Caco-2 (cell line): ENCODE data around the gene KRT1. TPM values are rescaled to one million over a fixed set of nuclear protein-coding genes. Genes with fewer than 3 reads are reported as not detected.

Experiments
- BruUV-seq: library from RNA; stranded (reverse); fragments of 400-500 nt; replicated peaks from 2 replicates; lab custom pipeline; 2021; lab: Mats Ljungman, UMichigan
- CTCF ChIA-PET: fragments of 300-600 bp; sonication (Branson Sonifier 250); formaldehyde crosslinking; loops from one replicate; lab custom pipeline; 2022; ENCODE audit warnings: antibody characterized with exemption; lab: Charles Lee
- POLR2A ChIA-PET: fragments of 300-600 bp; sonication (Branson Sonifier 250); formaldehyde crosslinking; loops from one replicate; lab custom pipeline; 2022; ENCODE audit warnings: antibody characterized with exemption; lab: Charles Lee
- DNase-seq, 2 experiments: peaks; one replicate each; pipeline versions ENCODE4 v3.0.0 to v3.0.0-alpha.2; 2020 to 2022
- H3K27me3 ChIP-seq: replicated peaks from 2 replicates; pipeline ENCODE4 v1.6.0; 2011; ENCODE audit warnings: low read length; ENCODE audit not compliant: control insufficient read depth, insufficient read depth
- H3K36me3 ChIP-seq: 2 replicates; pipeline ENCODE4 v1.5.1; 2011; ENCODE audit warnings: low read length; ENCODE audit not compliant: control insufficient read depth, insufficient read depth
- H3K4me1 ChIP-seq: fragments of 250-450 bp; sonication (Bioruptor Pico); 2 replicates; pipeline ENCODE4 v1.5.1; 2020; ENCODE audit warnings: mild to moderate bottlenecking
- H3K4me3 ChIP-seq: 2 replicates; pipeline ENCODE4 v1.5.1; 2011; ENCODE audit warnings: low read depth, mild to moderate bottlenecking, control low read depth, low read length
- H3K9me3 ChIP-seq: fragments of 250-450 bp; sonication (Bioruptor Pico); 2 replicates; pipeline ENCODE4 v1.5.1; 2020; ENCODE audit warnings: mild to moderate bottlenecking, moderate library complexity
- H3K27ac Mint-ChIP-seq: one replicate; pipeline ENCODE4 v1.8.0; 2022; ENCODE audit warnings: mixed read lengths; ENCODE audit not compliant: unreplicated experiment
- H3K27me3 Mint-ChIP-seq: one replicate; pipeline ENCODE4 v1.8.0; 2022; ENCODE audit warnings: mixed read lengths; ENCODE audit not compliant: insufficient read depth, unreplicated experiment
- H3K36me3 Mint-ChIP-seq: one replicate; pipeline ENCODE4 v1.8.0; 2022; ENCODE audit warnings: mild to moderate bottlenecking, mixed read lengths; ENCODE audit not compliant: insufficient read depth, unreplicated experiment
- H3K4me1 Mint-ChIP-seq: one replicate; pipeline ENCODE4 v1.8.0; 2022; ENCODE audit warnings: low read depth, mixed read lengths; ENCODE audit not compliant: unreplicated experiment
- H3K4me3 Mint-ChIP-seq: one replicate; pipeline ENCODE4 v1.8.0; 2022; ENCODE audit warnings: mild to moderate bottlenecking, moderate library complexity, mixed read lengths; ENCODE audit not compliant: unreplicated experiment
- H3K9me3 Mint-ChIP-seq: one replicate; pipeline ENCODE4 v1.8.0; 2022; ENCODE audit warnings: mixed read lengths; ENCODE audit not compliant: unreplicated experiment
- CTCF ChIP-seq, 2 experiments: fragments of 200-600 bp in 1 of 2; IDR thresholded peaks; 1 replicate in 1 of 2; 2 replicates in 1 of 2; pipeline versions ENCODE4 v1.5.1 to v1.8.0; 2011 to 2022; ENCODE audit warnings: antibody characterized with exemption in 1 of 2, control low read depth in 1 of 2, inconsistent platforms in 1 of 2, low read depth in 1 of 2, low read length in 1 of 2, mild to moderate bottlenecking in 1 of 2, moderate library complexity in 1 of 2; ENCODE audit not compliant: insufficient read depth in 1 of 2, severe bottlenecking in 1 of 2, unreplicated experiment in 1 of 2
- intact Hi-C: fragments of 100-400 bp; cut with micrococcal nuclease; formaldehyde crosslinking; loops from one replicate; pipeline ENCODE4 v1.10.0; 2022; ENCODE audit not compliant: unreplicated experiment
- total RNA-seq: library from RNA; stranded (reverse); gene quantifications from 2 replicates; pipeline ENCODE4 v1.2.3, GENCODE V29; 2022

KRT1 gene
- total RNA-seq, 1 experiment from 2014 or later: 0.20 TPM

- Mint-ChIP-seq H3K36me3 (no peaks in the 10 kb centered on the region), H3K27ac (no peak overlapping the region), H3K27me3 (no peaks in the 10 kb centered on the region), H3K4me3 (no peak overlapping the region), H3K4me1 (no peaks in the 10 kb centered on the region), H3K9me3 (no peaks in the 10 kb centered on the region)
- no peaks in the 10 kb centered on the region for H3K4me1 ChIP-seq
- no peak for DNase-seq
- ChIA-PET CTCF (no interaction called here), POLR2A (no interaction called here)
- H3K27me3 ChIP-seq: no peaks in the 10 kb centered on the region
- no peak overlapping the region for H3K4me3 ChIP-seq
- H3K9me3 ChIP-seq: no peaks in the 10 kb centered on the region
- no peaks in the 10 kb centered on the region for H3K36me3 ChIP-seq
- intact Hi-C loops: no loop called here
- no peak for TF ChIP-seq CTCF (IDR thresholded peaks at IDR 0.05; ENCODE audit: insufficient read depth in 1 of 2, low read depth in 1 of 2, low read length in 1 of 2, severe bottlenecking in 1 of 2, unreplicated experiment in 1 of 2)
- no TSS peak for BruUV-seq
Measured at GRCh38 chr12:52629281-52630007, 50.8 kb downstream of the KRT1 start.

- no peaks in the 10 kb centered on the region for H3K9me3 Mint-ChIP-seq
- no peaks in the 10 kb centered on the region for H3K36me3 Mint-ChIP-seq
- no peak overlapping the region for H3K27ac Mint-ChIP-seq
- ChIA-PET POLR2A (no interaction called here), CTCF (no interaction called here)
- H3K4me1 Mint-ChIP-seq: no peaks in the 10 kb centered on the region
- BruUV-seq: no TSS peak
- H3K27me3 Mint-ChIP-seq: no peaks in the 10 kb centered on the region
- no peaks in the 10 kb centered on the region for H3K4me1 ChIP-seq
- no peaks in the 10 kb centered on the region for H3K9me3 ChIP-seq
- DNase-seq: no peak
- intact Hi-C loops: no loop called here
- no peak for TF ChIP-seq CTCF (IDR thresholded peaks at IDR 0.05; ENCODE audit: insufficient read depth in 1 of 2, low read depth in 1 of 2, low read length in 1 of 2, severe bottlenecking in 1 of 2, unreplicated experiment in 1 of 2)
- H3K4me3 Mint-ChIP-seq: no peak overlapping the region
- no peaks in the 10 kb centered on the region for H3K36me3 ChIP-seq
- H3K4me3 ChIP-seq: no peak overlapping the region
- H3K27me3 ChIP-seq: no peaks in the 10 kb centered on the region
Measured at GRCh38 chr12:52628841-52629240, 51.4 kb downstream of the KRT1 start.

- Histone ChIP-seq H3K4me1 (no peaks in the 10 kb centered on the region), H3K36me3 (no peaks in the 10 kb centered on the region), H3K9me3 (no peaks in the 10 kb centered on the region), H3K27me3 (no peaks in the 10 kb centered on the region), H3K4me3 (no peak overlapping the region)
- no peak overlapping the region for H3K4me3 Mint-ChIP-seq
- H3K27me3 Mint-ChIP-seq: no peaks in the 10 kb centered on the region
- no TSS peak for BruUV-seq
- TF ChIP-seq CTCF (IDR thresholded peaks at IDR 0.05; ENCODE audit: insufficient read depth in 1 of 2, low read depth in 1 of 2, low read length in 1 of 2, severe bottlenecking in 1 of 2, unreplicated experiment in 1 of 2): no peak
- intact Hi-C loops: no loop called here
- no peaks in the 10 kb centered on the region for H3K9me3 Mint-ChIP-seq
- ChIA-PET POLR2A (no interaction called here), CTCF (no interaction called here)
- no peaks in the 10 kb centered on the region for H3K36me3 Mint-ChIP-seq
- DNase-seq: no peak
- no peaks in the 10 kb centered on the region for H3K4me1 Mint-ChIP-seq
- no peak overlapping the region for H3K27ac Mint-ChIP-seq
Measured at GRCh38 chr12:52628111-52628507, 52.1 kb downstream of the KRT1 start.
